ENCODE measurements around the gene FALEC. TPM values are rescaled to one million over a fixed set of nuclear protein-coding genes. Genes with fewer than 3 reads are reported as not detected.

The FALEC gene
- total RNA-seq, 1 donor from 2014 or later, result not detected

DNA sequence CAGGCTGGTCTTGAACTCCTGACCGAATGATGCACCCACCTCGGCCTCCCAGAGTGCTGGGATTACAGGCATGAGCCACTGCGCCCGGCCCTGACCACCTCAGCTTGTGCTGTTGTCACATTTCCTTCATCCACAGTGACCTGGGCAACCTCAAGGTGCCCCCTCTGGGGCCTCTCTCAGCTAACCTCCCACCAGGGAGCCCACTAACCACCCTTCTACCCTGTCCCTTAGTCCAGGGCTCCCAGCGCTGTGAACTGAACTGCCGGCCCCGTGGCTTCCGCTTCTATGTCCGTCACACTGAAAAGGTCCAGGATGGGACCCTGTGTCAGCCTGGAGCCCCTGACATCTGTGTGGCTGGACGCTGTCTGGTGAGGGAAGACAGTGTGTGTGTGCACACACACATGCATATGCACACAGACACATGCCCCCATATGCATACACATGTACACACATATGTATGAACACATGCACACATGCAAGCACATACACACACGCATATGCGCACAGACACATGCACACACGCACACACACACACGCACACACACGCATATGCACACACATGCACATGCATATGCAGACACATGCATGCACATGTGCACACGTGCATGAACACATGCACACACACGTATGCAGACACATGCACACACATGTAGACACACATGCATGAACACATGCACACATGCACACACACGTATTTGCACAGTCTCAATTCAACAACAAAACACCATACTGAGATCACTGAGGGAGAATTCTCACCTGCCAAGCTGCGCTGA, 39.8 kb downstream of the FALEC start:
- H3K4me3 ChIP-seq (ENCODE audit: low read depth, low read length), result no peak overlapping the region
- TF ChIP-seq, protein P1, sequence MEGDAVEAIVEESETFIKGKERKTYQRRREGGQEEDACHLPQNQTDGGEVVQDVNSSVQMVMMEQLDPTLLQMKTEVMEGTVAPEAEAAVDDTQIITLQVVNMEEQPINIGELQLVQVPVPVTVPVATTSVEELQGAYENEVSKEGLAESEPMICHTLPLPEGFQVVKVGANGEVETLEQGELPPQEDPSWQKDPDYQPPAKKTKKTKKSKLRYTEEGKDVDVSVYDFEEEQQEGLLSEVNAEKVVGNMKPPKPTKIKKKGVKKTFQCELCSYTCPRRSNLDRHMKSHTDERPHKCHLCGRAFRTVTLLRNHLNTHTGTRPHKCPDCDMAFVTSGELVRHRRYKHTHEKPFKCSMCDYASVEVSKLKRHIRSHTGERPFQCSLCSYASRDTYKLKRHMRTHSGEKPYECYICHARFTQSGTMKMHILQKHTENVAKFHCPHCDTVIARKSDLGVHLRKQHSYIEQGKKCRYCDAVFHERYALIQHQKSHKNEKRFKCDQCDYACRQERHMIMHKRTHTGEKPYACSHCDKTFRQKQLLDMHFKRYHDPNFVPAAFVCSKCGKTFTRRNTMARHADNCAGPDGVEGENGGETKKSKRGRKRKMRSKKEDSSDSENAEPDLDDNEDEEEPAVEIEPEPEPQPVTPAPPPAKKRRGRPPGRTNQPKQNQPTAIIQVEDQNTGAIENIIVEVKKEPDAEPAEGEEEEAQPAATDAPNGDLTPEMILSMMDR (conservative IDR thresholded peaks at IDR 0.05; ENCODE audit: low read depth, low read length), result no peak
- no peak for DNase-seq (ENCODE audit: low read depth)

DNA sequence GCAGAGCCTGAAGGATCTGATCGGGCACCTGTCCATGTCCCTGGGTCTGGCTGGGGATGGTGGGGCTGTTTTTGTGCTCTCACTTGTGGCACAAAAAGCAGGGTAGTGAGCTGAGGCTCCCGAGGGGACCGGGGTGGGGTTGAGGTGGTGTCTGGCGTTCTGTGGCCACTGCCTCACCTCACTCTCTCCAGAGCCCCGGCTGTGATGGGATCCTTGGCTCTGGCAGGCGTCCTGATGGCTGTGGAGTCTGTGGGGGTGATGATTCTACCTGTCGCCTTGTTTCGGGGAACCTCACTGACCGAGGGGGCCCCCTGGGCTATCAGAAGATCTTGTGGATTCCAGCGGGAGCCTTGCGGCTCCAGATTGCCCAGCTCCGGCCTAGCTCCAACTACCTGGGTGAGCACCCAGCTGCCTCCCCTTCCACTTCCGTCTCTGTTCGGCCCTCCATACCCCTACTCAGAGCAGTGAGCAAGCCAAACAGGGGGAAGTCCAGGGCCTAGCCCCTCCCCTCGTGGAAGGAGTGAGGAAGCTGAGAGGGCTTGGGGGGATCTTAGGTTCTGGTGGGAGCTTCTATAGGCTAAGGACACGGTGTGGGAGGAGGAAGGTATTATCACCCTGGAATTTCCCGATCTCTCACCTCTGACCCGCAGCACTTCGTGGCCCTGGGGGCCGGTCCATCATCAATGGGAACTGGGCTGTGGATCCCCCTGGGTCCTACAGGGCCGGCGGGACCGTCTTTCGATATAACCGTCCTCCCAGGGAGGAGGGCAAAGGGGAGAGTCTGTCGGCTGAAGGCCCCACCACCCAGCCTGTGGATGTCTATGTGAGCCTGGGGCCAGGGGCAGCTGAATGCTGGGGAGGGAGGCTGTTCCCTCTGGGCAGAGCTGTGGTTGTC, 40.7 kb downstream of the FALEC start:
- no peak overlapping the region for H3K4me3 ChIP-seq (ENCODE audit: low read depth, low read length)
- TF ChIP-seq, protein P1 (conservative IDR thresholded peaks at IDR 0.05; ENCODE audit: low read depth, low read length), result no peak
- DNase-seq (ENCODE audit: low read depth), result no peak

DNA sequence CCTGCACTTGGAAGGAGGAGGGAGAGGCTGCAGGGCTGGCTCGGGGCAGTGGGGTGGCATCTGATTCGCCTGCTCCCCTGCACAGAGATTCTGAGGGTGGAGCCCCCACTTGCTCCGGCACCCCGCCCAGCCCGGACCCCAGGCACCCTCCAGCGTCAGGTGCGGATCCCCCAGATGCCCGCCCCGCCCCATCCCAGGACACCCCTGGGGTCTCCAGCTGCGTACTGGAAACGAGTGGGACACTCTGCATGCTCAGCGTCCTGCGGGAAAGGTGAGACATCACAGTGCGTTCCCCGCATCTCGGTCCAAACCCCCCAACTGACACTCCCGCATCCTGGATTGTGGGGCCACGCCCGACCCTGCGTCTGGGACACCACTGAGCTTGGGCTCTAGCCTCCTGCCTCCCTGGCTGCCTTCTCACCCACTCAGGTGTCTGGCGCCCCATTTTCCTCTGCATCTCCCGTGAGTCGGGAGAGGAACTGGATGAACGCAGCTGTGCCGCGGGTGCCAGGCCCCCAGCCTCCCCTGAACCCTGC, 41.6 kb downstream of the FALEC start:
- H3K4me3 ChIP-seq (ENCODE audit: low read depth, low read length), result no peak overlapping the region
- TF ChIP-seq, protein P1 (conservative IDR thresholded peaks at IDR 0.05; ENCODE audit: low read depth, low read length), result no peak

DNA sequence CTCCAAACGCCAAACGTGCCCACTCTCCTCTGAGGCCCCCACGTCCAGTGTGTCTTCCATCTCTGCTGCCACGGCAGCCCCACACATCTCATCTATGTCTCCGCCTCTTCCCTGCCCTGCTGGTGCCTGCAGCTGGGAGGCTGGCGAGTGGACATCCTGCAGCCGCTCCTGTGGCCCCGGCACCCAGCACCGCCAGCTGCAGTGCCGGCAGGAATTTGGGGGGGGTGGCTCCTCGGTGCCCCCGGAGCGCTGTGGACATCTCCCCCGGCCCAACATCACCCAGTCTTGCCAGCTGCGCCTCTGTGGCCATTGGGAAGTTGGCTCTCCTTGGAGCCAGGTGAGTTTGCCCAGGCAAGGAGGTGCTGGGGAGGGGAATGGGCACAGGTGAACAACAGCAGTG, 42.3 kb downstream of the FALEC start:
- TF ChIP-seq, protein P1 (conservative IDR thresholded peaks at IDR 0.05; ENCODE audit: low read depth, low read length), result no peak
- DNase-seq (ENCODE audit: low read depth), result no peak
- no peak overlapping the region for H3K4me3 ChIP-seq (ENCODE audit: low read depth, low read length)

More for the DNA sequence above, 41.6 kb downstream of the FALEC start:
- no peak for DNase-seq (ENCODE audit: low read depth)

DNA sequence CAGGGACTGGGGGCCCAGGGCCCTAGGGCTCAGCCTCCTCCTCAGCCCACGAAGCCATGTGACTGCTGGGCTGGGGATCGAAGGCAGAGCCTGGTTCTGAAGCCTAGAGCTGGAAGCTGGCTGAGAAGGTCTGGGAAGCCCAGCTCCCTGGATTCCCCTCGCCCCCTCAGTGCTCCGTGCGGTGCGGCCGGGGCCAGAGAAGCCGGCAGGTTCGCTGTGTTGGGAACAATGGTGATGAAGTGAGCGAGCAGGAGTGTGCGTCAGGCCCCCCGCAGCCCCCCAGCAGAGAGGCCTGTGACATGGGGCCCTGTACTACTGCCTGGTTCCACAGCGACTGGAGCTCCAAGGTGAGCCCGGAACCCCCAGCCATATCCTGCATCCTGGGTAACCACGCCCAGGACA, 42.8 kb downstream of the FALEC start:
- H3K4me3 ChIP-seq (ENCODE audit: low read depth, low read length), result no peak overlapping the region
- TF ChIP-seq, protein P1 (conservative IDR thresholded peaks at IDR 0.05; ENCODE audit: low read depth, low read length), result no peak

DNA sequence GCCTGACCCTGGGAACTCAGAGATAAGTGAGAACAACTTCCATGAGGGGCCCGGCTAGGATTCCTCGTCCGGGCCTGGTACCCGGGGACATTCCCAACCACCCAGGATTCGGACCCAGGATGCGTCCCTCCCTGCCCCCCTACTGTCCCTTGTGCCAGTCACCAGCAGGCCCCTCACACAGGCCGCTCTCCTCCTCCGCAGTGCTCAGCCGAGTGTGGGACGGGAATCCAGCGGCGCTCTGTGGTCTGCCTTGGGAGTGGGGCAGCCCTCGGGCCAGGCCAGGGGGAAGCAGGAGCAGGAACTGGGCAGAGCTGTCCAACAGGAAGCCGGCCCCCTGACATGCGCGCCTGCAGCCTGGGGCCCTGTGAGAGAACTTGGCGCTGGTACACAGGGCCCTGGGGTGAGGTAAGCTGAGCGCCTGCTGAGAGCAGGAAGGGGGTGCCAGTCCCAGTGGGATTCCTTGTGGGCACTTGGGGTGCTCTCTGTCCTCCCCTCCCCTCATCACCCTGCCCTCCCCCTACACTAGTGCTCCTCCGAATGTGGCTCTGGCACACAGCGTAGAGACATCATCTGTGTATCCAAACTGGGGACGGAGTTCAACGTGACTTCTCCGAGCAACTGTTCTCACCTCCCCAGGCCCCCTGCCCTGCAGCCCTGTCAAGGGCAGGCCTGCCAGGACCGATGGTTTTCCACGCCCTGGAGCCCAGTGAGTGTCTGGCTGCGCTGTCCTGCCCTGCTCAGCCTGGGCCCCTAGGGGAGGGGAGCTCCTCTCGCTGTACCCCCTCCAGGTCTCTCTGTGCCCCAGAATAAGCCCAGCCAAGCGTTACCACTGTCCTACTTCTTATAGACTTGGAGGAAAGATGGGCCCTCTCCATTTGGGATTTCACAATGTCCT, 43.5 kb downstream of the FALEC start:
- no peak for DNase-seq (ENCODE audit: low read depth)
- no peak overlapping the region for H3K4me3 ChIP-seq (ENCODE audit: low read depth, low read length)
- TF ChIP-seq, protein P1 (conservative IDR thresholded peaks at IDR 0.05; ENCODE audit: low read depth, low read length), result no peak

More for the DNA sequence above, 42.8 kb downstream of the FALEC start:
- no peak for DNase-seq (ENCODE audit: low read depth)
